ENCODE data around the gene TINCR.

Gene TINCR

GRCh38 chr19:5572556-5573286 lies 5.0 kb upstream of the TINCR start:
- DNase-seq (ENCODE audit: insufficient read length) (no peak), FAIRE-seq (no peak)
- TF ChIP-seq TAF1 (IDR thresholded peaks at IDR 0.05; ENCODE audit: borderline replicate concordance, low read depth, low read length) (no peak), POLR2AphosphoS5 (IDR thresholded peaks at IDR 0.05; ENCODE audit: low read depth, low read length) (no peak), POLR2A (IDR thresholded peaks at IDR 0.05; ENCODE audit: low read depth, low read length) (no peak)

DNA sequence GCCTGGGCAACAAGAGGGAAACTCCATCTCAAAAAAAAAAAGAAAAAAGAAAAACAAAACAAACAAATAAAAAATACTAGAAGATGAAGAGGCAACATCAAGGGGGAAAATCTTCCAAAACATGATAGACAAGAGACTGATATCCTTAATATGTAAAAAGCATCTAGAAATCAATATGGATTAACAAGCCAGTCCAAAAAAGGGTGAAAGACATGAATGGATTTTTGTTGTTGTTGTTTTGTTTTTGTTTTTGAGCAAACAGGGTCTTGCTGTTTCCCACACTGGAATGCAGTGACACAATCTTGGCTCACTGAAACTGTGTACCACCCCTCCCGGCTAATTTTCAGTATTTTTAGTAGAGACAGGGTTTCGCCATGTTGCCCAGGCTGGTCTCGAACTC lies 4.0 kb upstream of the TINCR start:
- FAIRE-seq = no peak
- TF ChIP-seq POLR2A (IDR thresholded peaks at IDR 0.05; ENCODE audit: low read depth, low read length) (no peak), POLR2AphosphoS5 (IDR thresholded peaks at IDR 0.05; ENCODE audit: low read depth, low read length) (no peak), TAF1 (IDR thresholded peaks at IDR 0.05; ENCODE audit: borderline replicate concordance, low read depth, low read length) (no peak)

DNA sequence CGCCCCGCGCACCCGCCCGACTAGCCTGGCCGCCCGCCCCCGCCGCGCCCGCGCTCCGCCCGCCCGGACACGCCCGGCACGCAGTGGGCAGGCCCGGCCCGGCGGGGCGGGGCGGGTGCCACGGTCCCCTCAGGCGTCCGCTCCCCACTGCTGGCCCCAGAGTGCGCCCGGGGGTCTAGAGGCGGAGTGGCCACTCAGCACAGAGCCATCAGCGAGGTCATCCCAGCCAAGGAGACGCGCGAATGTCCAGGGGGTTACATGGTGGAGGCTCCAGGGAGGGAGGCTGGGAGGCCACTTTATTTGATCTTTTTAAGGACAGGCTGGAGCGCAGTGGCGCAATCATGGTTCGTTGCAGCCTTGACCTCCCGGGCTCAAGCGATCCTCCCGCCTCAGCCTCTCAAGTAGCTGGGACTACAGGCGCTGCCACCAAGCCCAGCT lies 236 bp upstream of the TINCR start:
- no peak for FAIRE-seq
- TF ChIP-seq POLR2A (IDR thresholded peaks at IDR 0.05; ENCODE audit: low read depth, low read length) (no peak), POLR2AphosphoS5 (IDR thresholded peaks at IDR 0.05; ENCODE audit: low read depth, low read length) (no peak)
- DNase-seq (ENCODE audit: insufficient read length) = no peak

More for the DNA sequence above, 4.0 kb upstream of the TINCR start:
- no peak for DNase-seq (ENCODE audit: insufficient read length)

DNA sequence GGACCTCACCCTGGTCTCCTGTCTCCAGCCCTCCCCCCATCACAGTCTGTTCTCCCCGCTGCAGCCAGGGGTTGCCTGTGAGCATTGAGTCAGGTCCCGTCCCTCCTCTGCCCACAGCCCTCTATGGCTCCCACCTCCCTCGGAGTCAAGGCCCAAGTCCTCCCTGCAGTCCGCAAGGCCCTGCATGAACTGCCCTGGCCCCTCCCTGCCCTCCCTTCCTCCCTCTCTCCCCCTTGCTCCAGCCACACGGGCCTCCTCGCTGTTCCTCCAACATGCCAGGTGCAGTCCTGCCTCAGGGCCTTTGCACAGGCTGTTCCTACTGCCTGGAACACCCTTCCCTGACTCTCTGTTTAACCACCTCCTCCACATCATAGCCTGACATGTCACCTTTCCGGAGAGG lies 2.8 kb downstream of the TINCR start:
- TF ChIP-seq TAF1 (IDR thresholded peaks at IDR 0.05; ENCODE audit: borderline replicate concordance, low read depth, low read length) (no peak), POLR2AphosphoS5 (IDR thresholded peaks at IDR 0.05; ENCODE audit: low read depth, low read length) (no peak), POLR2A (IDR thresholded peaks at IDR 0.05; ENCODE audit: low read depth, low read length) (no peak)
- FAIRE-seq = no peak

GRCh38 chr19:5563935-5564612 lies 3.7 kb downstream of the TINCR start:
- FAIRE-seq = no peak
- DNase-seq (ENCODE audit: insufficient read length) = no peak
- TF ChIP-seq TAF1 (IDR thresholded peaks at IDR 0.05; ENCODE audit: borderline replicate concordance, low read depth, low read length) (no peak), POLR2AphosphoS5 (IDR thresholded peaks at IDR 0.05; ENCODE audit: low read depth, low read length) (no peak), POLR2A (IDR thresholded peaks at IDR 0.05; ENCODE audit: low read depth, low read length) (no peak)

More for the DNA sequence above, 2.8 kb downstream of the TINCR start:
- no peak for DNase-seq (ENCODE audit: insufficient read length)

GRCh38 chr19:5563008-5563431 lies 4.7 kb downstream of the TINCR start:
- FAIRE-seq = no peak
- TF ChIP-seq POLR2A (IDR thresholded peaks at IDR 0.05; ENCODE audit: low read depth, low read length) (no peak), POLR2AphosphoS5 (IDR thresholded peaks at IDR 0.05; ENCODE audit: low read depth, low read length) (no peak), TAF1 (IDR thresholded peaks at IDR 0.05; ENCODE audit: borderline replicate concordance, low read depth, low read length) (no peak)
- no peak for DNase-seq (ENCODE audit: insufficient read length)

DNA sequence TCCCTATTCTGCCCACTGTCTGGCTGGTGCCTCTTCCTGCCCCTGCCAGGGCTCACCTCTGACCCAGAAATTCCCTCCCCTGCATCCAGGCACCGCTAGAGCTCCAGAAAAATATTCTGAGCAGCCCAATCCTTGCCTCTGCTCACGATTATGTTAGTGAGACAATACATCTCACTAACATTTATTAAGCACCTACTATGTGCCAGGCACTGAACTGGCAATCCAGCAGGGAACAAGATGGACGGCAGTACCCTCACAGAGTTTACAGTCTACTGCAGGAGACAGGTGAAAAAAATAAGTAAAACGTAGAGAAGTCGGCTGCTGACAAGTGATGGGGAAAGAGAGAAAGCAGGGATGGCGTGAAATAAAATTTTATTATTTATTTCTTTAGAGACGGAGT lies 5.5 kb downstream of the TINCR start:
- FAIRE-seq (no peak), DNase-seq (ENCODE audit: insufficient read length) (no peak)
- no peak for TF ChIP-seq POLR2AphosphoS5 (IDR thresholded peaks at IDR 0.05; ENCODE audit: low read depth, low read length)
- no peak for TF ChIP-seq TAF1 (IDR thresholded peaks at IDR 0.05; ENCODE audit: borderline replicate concordance, low read depth, low read length)
- TF ChIP-seq POLR2A (IDR thresholded peaks at IDR 0.05; ENCODE audit: low read depth, low read length) = no peak

DNA sequence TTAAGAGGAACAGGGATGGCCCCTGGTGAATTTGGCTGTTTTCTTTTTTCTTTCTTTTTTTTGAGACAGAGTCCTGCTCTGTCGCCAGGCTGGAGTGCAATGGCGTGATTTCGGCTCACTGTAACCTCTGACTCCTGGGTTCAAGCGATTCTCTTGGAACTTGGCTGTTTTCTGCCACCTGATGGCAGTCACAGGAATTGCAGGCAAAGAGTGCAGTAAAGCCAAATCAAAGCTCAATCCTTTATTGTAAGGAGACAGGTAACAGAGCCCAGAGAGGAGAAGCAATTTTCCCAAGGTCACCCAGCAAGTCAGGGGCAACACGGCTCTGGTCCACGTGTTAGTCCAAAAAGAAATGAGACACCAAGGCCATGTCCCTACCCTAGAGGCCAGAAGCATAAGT lies 6.2 kb downstream of the TINCR start:
- DNase-seq (ENCODE audit: insufficient read length) = no peak
- no peak for TF ChIP-seq TAF1 (IDR thresholded peaks at IDR 0.05; ENCODE audit: borderline replicate concordance, low read depth, low read length)
- no peak for TF ChIP-seq POLR2AphosphoS5 (IDR thresholded peaks at IDR 0.05; ENCODE audit: low read depth, low read length)
- no peak for TF ChIP-seq POLR2A (IDR thresholded peaks at IDR 0.05; ENCODE audit: low read depth, low read length)
- FAIRE-seq = no peak

GRCh38 chr19:5560156-5560555 lies 7.6 kb downstream of the TINCR start:
- TF ChIP-seq TAF1 (IDR thresholded peaks at IDR 0.05; ENCODE audit: borderline replicate concordance, low read depth, low read length) = no peak
- no peak for TF ChIP-seq POLR2AphosphoS5 (IDR thresholded peaks at IDR 0.05; ENCODE audit: low read depth, low read length)
- TF ChIP-seq POLR2A (IDR thresholded peaks at IDR 0.05; ENCODE audit: low read depth, low read length) = no peak
- DNase-seq (ENCODE audit: insufficient read length) (no peak), FAIRE-seq (no peak)

GRCh38 chr19:5559804-5560133 lies 8.0 kb downstream of the TINCR start:
- FAIRE-seq = no peak
- DNase-seq (ENCODE audit: insufficient read length) = no peak
- no peak for TF ChIP-seq TAF1 (IDR thresholded peaks at IDR 0.05; ENCODE audit: borderline replicate concordance, low read depth, low read length)
- TF ChIP-seq POLR2A (IDR thresholded peaks at IDR 0.05; ENCODE audit: low read depth, low read length) = no peak
- TF ChIP-seq POLR2AphosphoS5 (IDR thresholded peaks at IDR 0.05; ENCODE audit: low read depth, low read length) = no peak

- no peak for DNase-seq (ENCODE audit: insufficient read length)
- TF ChIP-seq TAF1 (IDR thresholded peaks at IDR 0.05; ENCODE audit: borderline replicate concordance, low read depth, low read length) (no peak), POLR2AphosphoS5 (IDR thresholded peaks at IDR 0.05; ENCODE audit: low read depth, low read length) (no peak), POLR2A (IDR thresholded peaks at IDR 0.05; ENCODE audit: low read depth, low read length) (no peak)
- FAIRE-seq = no peak
Measured at GRCh38 chr19:5558101-5558621, 9.6 kb downstream of the TINCR start.

GRCh38 chr19:5557691-5558090 lies 10.1 kb downstream of the TINCR start:
- DNase-seq (ENCODE audit: insufficient read length) (no peak), FAIRE-seq (no peak)
- TF ChIP-seq POLR2AphosphoS5 (IDR thresholded peaks at IDR 0.05; ENCODE audit: low read depth, low read length) = no peak
- TF ChIP-seq TAF1 (IDR thresholded peaks at IDR 0.05; ENCODE audit: borderline replicate concordance, low read depth, low read length) = no peak
- no peak for TF ChIP-seq POLR2A (IDR thresholded peaks at IDR 0.05; ENCODE audit: low read depth, low read length)

Measured in GM12892 (cell line).